IPS DF 4.7 (cell line): Measurements from ENCODE around the gene RGS13.

Experiments used
- DNase-seq: peaks from one replicate; pipeline ENCODE4 v3.0.0-alpha.2; 2013; ENCODE audit warnings: low spot score; ENCODE audit errors: extremely low read depth

RGS13 gene, protein sequence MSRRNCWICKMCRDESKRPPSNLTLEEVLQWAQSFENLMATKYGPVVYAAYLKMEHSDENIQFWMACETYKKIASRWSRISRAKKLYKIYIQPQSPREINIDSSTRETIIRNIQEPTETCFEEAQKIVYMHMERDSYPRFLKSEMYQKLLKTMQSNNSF

DNA sequence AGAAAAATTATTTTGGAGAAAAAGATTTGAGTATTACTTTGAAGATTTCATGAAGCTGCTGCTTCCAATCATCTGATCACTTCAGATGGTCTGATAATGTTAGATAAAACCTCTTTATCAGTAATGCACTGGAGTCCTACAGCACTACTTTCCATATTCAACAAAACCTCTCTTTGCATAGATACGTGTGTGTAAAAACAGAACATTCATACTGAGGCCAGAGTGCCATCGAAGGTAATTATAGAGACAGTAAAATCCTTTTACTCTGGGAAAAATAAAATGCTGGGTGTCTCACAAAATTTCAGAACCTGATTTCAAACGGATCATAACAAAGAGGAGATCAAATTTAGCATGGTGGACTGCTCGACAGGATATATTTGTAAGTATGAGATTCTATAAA is at the start of gene RGS13:
RGS13 (plus strand) TSS at position 209 of the 400 bp plus-strand sequence. CDS start 8,188 bp downstream, outside the sequence.
- no peak for DNase-seq

DNA sequence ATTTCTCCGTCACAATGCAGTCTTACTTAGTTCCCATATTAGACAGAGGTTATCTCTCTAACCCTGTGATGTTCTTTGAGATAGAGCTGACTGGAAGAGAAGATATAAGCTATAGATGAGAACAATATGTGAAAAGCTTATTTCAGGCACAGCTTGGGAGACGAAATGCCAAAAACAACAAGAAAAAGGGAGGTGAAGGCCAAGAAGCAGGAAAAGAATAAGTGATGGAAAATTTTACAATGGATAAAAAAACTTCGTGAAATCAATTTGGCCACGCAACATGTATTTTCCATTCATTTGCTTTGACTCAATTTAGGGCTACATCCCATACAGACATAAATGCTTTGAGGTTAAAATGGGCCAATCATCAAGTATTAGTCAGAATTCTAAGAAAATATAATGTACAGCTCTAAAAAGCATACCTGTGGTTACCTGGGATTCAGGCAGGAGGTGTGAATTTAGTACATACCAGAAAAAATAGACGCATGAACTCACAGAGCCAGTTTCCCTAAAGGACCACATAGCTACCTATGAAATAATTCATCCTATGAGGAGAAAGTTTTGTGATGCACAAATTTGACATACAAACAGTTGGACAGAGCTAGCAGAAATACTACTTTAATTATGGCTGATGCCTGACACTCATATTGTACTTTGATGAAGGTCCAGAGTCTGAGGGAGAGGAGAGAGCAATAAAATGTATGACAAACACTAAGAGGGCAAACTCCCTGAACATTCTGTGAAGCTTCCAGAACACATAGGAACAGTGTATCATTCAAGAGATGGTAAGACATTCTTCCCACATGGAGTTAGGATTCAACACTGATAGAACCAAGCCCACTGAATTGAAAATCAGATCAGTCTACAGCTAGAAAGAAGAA is 48.3 kb upstream of the RGS13 start:
- DNase-seq, result no peak

DNA sequence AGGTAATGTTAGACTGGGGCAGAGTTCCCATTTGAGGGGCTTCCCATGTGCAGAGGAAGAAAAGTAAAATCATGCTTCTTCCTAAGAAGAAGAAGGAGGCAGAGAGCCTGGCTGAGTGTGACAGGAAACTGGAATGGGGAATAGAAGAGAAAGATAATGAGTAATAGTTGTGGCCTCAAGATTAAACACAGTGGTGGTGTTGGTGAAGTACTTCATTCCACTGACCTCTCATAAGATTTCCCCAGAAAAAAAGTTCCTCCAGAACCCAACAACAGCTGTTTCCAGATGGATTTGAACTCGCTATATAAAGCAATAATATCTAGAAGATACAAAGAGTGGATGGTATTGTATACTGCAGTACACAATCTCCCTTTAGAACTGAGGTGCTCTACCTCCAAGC is 47.4 kb upstream of the RGS13 start:
- no peak for DNase-seq

DNA sequence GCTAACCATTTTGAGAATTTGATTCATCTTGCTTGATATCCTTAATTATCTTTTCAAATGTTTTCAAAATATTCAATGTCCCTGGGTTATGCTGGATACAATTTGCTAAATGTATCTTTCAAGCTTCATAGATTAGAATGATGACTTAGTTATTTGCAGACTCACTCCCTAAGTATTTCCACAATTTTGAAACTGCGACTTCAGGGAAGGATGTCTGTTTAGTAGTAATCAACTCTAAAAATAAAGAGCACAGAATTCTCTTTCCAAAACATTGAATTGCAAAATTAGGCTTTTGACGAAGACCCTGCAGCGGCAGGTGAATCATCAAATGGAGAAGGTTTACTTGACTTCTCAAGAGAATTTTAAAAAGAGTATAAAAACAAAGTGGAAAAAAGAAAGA is 46.1 kb upstream of the RGS13 start:
- no peak for DNase-seq

DNA sequence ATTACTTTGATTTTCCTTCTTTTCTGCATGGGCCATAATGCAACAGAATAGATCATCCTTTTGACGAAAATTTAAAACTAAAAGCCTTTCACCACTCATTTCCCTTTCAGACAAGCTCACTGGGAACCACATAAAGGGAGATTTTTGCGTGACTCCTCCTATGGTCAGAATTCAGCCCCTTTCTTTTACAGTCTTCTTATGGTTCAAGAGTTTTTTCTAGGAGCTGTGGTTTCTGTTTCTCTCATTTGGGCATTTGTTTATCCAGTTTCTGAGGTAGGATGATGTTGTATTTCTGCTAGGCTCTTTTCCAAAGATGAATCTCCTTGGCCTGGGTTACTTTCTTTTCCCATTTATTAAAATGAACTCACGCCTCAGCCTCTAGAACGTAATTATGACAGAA is 43.4 kb upstream of the RGS13 start:
- DNase-seq, result no peak

DNA sequence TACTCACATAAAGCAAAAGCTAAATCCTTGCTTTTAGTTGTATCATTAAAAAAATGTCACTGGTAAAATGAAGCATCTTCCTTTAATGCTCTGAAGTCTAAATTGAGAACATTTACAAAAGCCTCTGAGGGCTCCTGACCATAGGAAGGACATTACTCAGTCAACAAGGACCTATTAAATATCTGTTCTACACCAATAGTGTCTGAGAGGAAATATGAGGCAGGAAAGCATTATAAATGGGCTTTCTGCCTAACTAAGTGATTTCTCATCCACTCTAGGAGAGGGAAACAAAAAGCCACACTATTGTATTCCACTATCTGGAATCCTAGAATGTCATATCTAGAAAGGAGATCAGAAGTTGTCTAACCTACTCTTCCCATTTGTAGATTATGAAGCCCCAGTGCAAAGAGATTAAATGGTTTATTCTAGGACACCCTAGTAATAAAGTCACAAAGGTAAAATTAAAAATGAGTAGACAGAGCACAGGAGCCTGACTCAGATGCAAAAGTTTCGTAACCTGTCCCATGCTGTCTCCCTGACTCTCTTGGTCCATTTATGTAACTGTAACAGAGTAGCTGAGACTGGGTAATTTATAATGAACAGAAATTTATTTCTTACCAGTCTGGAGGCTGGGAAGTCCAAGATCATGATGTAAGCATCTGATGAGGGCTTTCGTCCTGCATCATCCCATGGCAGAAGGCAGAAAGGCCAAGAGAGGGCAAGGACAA is 42.8 kb upstream of the RGS13 start:
- DNase-seq, result no peak

DNA sequence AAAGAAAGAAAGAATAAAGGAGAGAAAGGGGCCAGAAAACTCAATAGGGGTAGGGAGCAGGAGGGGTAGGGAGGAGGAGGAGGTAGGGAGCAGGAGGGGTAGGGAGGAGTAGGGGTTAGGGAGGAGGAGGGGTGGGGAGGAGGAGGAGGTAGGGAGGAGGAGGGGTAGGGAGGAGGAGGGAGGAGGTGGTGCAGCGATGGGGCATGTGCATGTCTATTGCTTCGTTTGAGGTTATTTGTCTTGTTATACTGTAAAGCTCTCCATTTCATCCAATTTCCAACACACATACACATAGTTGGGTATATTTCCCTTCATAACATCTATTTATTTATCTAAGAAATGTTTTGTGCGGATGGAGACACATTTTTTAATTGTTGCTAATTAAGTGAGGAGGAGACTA is 40.6 kb upstream of the RGS13 start:
- no peak for DNase-seq

DNA sequence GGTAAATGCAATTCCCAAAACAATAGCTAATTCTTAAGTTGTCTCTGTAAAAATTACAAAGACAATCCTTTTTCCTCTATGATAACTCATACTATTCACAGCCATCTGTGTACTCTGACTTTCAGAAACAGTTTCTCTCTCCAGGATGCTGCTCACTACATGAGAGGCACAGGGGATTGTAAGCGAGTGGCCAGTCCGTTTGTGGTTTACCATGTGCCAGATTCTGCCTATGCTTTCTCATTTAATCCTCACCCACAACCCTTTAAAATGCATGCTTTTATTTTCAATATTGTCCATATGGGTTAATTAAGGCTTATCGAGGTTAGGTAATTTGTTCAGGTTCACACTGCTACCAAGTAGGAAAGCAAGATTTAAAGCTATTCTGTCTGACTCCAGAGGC is 37.4 kb upstream of the RGS13 start:
- DNase-seq, result no peak

DNA sequence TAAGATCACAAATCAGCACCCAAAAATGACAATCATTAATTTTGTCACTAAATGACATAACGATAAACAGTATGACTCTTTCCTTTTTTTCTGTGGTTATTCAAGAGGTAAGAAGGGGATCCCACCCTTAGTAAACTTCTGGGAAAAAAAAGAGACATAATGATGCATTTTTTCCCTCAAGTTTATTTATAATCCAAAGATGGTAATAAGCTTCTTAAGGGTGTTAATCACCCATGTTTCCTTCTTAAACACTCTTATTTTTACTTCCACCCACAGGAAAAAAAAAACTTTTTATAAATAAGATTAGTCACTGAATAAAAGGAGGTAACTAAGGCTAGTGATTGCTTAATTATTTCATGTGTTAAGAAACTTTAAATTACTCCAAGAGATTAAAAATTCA is 35.7 kb upstream of the RGS13 start:
- DNase-seq, result no peak

DNA sequence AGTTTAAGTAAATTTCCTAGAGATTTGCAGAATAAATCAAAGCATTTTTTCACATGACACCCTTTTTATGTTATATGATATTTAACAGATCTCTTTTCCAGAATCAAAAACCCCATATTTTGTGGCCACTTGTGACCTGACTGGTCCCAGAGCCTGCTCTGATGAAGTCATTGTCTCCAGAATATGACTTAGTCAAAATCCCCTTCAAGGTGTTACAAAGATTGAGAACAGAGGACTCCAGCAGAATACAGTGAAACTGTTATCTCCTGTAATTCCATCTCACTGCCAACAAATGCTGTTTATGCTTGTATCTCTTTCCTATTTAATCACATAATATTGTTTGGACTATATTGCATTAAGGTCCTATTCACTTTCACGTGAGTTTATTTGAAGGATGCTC is 34.8 kb upstream of the RGS13 start:
- DNase-seq, result no peak

DNA sequence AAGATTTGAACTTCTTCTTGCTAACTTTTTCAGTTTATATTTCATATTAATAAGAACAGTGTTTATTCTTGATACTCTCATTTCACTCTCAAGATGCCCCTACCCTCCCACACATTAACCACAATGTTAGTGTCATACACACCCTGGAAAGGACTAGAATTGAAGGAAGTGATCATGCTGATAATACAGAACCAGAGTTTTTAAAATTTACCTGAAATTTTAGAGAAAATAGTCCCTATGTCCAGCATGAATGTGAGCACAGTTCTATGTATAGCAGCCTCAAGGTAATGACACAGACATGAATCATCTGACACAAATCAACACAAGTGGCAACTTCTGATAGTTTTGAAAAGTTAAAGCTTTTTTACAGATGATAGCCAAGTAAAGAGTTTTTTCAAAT is 34.4 kb upstream of the RGS13 start:
- DNase-seq, result no peak

DNA sequence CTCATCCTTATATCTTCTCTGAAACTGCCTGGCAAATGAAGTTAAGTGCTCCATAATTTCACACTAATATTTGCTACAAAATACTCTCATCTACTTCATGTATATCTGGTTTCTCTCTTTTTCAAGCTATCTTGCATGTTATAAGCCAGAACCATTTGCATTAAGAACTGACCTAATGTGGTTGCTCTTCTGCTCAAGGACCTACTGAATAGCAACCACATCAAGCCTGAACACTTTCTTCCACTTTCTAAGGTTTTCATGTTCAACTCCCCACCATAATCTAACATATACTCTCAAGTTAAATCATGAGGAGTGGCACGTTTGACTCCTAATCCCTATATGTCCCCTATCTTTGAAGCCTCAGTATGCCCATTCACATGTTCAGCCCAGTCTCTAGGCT is 33.2 kb upstream of the RGS13 start:
- no peak for DNase-seq

DNA sequence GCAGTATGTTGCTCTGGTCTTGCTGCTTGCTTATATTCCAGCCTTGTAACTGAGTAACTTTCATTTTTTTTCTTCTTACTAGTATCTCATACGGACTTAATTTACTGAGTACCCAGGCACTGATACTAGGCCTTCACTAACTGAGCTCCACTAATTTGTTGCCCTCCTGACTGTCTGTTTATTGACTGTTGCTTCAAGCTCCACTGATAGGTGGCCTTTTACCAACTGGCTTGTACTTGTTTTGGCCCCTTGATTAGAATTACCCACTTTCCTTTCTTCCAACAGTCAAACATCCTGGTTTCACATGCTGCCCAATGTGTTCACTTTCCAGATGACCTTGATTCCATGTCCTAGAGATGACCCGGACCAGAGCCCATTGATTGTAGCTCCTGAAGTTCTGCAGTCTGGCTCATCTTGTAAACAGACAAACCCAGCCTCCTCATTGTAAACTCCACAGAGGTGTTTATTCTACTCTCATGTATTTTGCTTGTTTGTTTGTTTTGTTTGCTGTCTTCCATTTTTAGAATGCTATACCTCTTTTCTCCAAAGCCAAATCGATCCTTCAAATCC is 32.6 kb upstream of the RGS13 start:
- no peak for DNase-seq

DNA sequence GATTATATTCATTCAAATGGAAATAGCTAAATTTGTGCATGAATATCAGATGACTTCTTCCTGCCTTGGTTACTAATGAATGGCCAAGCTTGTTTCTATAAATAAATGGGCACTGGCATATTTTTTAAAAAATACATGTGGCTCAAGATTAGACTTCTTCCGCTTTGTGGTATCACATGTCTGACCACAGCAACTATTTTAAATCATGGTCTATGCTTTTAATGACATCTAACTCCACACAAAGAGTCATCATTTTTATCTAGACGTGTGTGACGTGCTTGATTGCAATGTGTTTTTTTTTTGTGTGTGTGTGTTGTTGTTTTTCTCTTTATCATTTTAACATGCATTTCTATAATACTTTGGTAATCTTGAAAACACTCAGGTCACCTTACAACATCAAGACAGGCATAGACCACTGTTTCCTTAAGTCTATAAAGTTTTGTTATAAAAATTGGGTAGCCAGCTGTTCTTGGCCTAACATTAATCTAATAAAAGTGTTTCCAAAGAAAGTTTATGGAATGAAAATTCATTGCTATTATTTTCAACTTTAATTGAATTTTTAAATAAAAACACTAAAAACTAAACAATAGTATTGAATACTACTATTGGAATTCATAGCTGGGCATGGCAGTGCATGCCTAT is 30.8 kb upstream of the RGS13 start:
- DNase-seq, result no peak

DNA sequence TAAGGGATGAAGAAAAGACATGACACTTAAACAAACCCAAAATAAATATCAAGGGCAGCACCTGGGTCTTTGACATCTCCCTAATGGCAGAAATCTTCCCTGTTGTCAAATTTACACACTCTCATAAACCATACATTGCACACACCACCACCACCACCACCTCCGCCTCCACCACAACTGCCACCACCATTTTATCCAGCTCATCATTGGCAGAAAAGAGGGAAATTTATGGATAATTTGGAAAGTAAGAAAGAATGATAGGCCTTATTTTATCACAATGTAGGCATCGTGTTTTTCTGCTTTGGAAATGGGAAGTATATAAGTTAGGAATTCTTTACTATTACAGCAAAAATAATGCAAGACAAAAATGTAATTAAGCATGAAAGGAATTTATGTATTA is 27.3 kb upstream of the RGS13 start:
- no peak for DNase-seq

DNA sequence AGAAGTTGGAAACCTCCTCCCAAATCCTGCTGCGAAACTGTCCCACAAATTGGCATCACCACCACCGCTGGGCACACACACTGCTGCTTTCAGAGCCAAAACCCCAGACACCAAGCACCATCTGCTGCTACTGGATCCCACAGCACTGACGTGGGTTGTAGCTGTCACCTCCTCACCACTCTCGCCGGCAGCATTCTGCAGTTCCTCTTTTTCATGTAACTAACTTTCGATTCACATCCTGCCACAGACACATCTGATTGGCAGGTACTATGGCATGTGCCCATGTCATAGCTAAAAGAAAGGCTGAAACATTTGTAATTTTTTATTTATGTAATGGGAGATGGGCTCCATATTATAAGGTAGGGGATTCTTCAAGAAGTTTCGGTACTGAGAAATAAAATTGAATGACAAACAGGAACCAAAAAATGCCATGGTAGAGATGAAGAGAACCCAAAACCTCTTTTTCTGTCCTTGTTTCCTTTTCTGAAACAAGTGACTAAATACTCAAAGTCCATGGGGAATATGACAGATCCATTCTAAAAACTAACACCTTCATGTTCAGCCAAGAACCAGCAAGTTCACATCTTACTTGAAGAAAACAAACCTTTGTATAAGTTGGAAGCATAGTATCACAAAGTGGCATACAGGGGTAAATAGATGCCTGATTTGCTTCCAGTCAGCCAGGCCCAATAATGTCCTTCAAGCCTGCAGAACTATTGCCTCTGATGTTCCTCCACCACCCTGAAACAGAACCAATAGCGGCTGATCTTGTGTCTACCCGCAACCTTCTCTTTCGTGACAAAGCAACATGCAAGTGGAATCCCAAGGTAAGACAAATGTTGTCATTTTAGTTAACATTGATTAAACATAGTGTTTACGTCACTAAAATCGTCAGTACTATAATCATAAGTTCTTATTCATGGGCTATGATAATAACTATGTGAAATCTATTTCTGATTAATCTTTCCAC is 26.6 kb upstream of the RGS13 start:
- no peak for DNase-seq

DNA sequence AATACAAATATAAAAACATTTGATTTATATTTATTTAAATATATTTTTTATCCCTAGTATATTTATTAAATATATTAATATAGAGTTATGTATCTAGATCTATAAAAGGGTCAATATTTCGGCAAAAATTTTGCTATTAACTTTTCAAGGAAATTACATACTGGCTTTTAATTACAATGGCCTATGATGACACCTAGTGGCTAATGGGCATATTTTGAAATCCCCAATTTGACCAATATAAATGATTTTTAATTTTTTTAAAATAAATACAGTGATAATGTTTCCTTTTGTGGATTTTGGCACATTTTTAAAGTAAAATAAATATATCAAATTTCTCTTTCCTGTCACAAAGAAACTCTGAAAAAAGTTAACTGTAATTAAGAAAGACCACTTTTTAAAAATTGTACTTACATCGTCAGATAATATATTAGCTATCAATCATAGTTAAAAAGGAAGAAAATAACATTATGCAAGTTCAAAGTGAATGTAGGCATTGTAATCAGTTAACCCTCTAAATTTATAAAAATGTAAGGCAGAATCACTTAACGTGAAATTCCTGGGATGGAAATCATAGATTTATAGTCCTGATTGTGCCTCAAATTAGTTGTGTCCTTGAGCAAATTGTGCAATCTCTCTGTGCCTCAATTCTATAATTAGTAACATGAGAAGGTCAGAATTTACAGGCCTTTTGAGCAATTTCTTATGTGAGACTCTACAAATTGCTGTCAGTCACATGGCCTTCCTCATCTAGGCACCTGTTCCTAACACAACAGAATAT is 25.6 kb upstream of the RGS13 start:
- DNase-seq, result no peak

DNA sequence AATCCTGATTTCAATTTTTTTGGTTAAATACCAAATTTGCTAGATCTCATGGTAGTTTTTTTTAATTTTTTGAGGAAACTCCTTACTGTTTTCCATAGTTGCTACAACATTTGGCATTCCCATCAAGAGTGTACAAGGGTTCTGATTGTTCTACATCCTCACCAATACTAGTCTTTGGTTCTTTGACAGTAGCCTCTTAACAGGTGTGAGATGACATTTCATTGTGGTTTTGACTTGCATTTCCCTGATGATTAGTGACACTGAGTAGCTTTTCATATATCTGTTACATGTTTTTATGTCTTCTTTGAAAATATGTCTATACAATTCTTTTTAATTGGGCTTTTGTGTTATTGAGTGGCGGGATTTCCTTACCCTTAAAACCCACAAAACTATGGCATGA is 20.9 kb upstream of the RGS13 start:
- no peak for DNase-seq

DNA sequence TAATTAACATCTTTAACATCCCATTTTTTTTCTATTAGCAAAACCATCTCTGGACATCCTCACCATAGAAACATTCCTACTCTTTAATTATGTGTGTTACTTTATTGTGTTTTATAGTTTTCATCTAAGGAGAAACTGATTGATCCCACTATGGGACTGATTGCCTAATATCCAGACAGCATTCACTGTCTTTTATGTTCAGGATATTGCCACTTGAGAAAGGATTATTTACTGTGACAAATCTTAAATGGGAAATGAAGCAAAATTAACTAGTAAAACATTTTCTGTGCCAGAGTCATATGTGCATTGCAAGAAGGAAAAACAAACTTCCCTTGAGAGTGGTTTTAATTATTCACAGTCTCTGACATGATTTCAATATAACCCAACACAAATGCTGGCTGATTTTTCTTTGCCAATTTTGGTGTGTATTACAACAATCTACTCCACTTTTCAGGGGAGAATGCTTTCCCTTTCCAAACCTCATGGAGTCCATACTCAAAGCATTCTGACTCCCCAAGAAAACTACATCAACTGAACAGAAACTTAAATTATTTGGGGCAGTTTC is 15.8 kb upstream of the RGS13 start:
- DNase-seq, result no peak
